ENCODE data around the gene RASSF1.
A peak's percentile ranks its signal among the peaks of the same experiment; 100 is the strongest.
"Not testable (repeated sequence)": the region's sequence is repeated elsewhere in the genome, so short reads cannot be mapped to it uniquely, and the experiment has no call there.

Gene RASSF1

GRCh38 chr3:50323614-50324199 is 16.9 kb downstream of the RASSF1 start:
- DNase-seq (ENCODE audit: low spot score), result no peak

DNA sequence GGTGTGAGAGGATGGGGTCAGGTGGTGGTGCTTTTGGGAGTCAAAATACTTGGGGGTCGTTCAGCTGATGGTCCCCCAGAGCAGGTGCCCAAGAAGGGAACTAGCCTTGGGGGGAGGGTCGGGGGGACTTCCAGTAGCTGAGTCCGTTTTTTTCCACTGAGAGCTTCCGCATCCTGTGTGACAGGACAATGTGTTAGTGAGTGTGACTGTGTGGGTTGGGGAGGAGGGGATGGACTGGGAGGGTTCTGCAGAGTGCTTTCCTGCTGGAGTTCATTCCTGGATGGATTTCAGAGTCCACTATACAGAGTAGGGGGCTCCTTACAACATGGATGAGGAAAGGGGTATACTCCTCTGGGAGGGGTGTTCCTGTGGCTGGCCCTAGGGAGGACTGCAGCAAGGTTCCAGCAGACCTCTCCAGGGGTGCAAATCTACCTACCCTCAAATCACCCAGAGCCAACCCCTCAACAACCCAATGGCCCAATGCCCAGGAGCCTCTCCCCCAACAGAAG is 17.5 kb downstream of the RASSF1 start:
- no peak for DNase-seq (ENCODE audit: low spot score)

DNA sequence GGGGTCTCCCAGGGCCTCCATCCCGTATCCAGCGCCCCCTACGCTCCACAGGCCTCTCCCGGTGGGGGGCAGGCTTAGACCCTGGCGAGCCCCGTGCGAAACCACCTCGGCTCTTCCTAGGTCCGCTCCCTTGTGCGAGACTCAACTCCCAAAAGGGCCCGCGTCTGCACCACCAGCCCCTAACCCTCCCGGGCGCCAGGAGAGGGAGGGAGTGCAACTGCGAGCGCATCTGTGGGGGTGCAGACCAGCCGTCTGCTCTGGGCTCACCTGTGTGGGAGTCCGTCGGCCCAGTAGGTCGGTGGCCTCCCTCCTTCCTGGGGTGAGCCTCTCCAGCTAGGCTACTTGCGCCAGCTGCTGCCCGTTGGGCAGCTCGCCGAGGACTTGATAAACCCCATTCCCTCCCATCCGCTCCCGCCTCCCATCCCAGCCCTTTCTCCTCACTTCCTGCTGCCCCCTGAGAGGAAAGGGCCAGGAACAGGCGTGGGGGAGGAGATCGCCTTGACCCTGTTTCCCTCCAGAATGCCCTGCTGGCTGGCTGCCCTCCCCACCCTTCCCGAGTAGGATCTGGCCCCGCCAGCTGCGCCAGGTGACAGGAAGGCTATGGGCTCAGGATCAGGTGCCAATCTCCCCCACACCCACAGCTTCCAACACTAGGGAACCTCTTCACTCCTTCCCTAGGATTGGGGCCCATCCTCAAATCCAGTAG is 18.1 kb downstream of the RASSF1 start, which contains the start of gene HYAL2:
TSS of gene HYAL2 (minus strand) at position 360 of the 706 bp plus-strand sequence. CDS start 2,256 bp downstream, outside the sequence.
- DNase-seq (ENCODE audit: low spot score), result no peak

DNA sequence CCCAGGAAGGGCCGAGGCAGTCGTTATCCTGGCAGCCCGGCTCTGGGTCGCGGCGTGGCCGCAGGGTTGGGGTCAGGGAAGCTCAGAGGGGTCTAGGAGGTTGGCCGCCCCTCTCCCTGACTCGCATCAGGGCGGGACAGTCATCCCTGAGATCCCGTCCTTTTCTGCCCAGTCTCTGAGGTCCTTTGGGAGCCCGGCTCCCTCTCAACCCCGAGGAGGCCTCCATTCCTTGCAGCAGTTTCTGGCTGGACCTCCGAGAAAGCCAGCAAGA is 18.6 kb downstream of the RASSF1 start:
- DNase-seq (ENCODE audit: low spot score), result no peak

- DNase-seq (ENCODE audit: low spot score), result peak; percentile 90
These were observed 19.1 kb downstream of the RASSF1 start for GRCh38 chr3:50321336-50322114.

DNA sequence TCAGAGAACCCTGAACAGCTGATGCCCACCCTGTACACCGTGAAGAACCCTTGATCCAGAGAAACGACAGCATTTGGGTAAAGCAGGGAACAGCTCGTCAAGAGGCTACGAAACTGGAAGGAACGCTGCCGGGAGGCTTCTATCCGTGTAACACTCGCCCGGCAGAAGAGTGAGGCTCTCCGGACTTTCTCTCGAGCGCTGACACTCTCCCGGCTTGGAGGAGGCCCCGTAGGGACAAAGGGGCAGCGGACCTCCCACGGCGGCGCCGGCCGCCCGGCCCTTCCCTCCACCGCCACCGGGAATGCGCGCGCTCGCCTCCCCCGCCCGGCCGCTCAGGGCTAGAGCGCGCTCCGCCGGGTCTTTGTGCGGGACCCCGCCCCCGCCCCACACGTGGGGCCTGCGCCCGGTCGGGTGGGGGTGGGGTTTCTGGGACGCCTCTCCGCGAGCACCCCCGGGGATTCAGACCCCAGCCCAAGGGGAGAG is 19.7 kb downstream of the RASSF1 start:
- DNase-seq (ENCODE audit: low spot score), result peak; percentile 57

DNA sequence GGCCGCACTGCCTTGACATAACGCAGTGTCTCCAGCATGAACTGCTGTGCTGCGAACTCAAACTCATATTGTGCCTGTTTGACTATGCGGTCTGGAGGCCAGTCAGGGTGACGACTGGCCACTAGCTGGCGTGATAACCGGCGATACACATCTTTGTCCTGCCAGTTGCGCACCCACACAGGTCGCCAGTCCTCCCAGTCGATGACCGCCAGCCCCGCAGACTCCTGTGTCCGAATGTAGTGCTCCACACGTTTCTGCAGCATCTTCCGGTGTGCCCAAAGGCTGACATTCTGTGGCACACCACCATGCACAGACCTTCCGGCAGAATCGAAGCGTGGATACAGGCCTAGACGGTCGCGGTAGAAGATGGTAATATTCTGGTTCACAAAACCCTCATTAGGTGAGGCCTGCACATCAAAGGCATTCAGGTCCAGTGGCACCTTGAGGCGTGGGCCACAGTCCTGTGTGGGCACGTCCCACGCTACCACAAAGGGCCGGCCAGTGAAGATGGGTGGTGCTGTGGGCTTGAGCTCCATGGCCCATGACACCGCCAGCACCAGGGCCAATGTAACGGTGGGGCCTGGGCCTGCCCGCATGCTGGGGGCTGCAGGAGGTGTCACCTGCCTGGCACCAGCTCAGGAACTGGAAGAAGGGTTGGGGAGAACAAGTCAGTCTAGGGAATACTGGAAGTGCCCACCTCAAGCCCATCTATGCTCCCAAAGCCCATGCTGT is 20.6 kb downstream of the RASSF1 start:
- no peak for DNase-seq (ENCODE audit: low spot score)

DNA sequence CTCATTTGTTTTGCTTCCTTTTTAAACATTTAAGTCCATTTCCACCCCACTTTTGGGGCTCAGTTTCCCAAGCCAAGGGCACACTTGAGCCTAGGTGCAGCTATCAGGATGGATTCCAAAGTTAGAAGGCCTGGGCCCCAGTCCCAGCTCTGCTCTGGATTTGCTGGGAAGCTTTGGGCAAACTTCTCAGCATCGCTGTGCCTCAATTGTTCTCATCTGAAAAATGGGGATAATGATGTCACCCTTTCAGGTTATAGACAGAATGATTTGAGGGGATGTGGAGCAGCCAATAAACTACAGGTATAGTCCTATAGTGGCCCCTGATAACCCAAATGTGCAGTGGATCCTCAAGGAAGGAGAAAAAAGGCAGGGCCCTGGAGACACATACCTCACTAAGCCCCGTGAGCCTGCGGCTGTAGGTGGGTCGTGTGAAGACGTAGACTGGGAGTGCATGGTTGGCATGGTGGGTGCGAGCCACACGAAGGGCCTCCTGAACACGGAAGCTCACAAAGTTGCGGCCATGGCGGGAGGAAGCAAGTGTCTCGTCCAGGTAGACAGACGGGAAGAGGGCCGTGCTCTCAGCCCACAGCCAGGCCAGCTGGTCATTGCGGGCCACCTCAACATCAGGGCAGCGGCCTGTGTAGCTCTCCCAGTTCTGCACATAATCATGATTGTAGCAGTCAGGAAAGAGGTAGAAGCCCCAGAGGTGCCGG is 21.3 kb downstream of the RASSF1 start:
- no peak for DNase-seq (ENCODE audit: low spot score)

GRCh38 chr3:50318615-50319014 is 22.0 kb downstream of the RASSF1 start:
- no peak for DNase-seq (ENCODE audit: low spot score)

DNA sequence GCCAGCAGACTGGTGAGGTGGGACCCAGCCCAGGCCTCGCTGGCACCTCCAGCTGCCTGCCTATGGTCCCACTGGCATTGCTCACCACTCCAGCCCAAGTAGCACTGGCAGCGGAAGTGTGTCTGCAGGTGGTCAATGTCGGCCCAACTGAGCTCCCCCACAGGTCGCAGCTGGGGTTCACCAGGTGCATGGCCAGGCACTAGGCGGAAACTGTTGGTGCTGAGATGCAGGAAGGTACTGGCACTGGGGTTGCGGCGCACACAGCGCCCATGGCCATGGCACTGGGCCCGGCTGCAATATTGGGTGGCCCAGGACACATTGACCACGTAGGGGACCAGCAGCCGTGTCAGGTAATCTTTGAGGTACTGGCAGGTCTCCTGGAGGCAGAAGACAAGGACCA is 22.5 kb downstream of the RASSF1 start:
- DNase-seq (ENCODE audit: low spot score), result no peak

- peak; percentile 56 for DNase-seq (ENCODE audit: low spot score)
These were observed 23.3 kb downstream of the RASSF1 start for GRCh38 chr3:50317300-50317699.

GRCh38 chr3:50316657-50317242 is 23.9 kb downstream of the RASSF1 start:
- peak; percentile 88 for DNase-seq (ENCODE audit: low spot score)

DNA sequence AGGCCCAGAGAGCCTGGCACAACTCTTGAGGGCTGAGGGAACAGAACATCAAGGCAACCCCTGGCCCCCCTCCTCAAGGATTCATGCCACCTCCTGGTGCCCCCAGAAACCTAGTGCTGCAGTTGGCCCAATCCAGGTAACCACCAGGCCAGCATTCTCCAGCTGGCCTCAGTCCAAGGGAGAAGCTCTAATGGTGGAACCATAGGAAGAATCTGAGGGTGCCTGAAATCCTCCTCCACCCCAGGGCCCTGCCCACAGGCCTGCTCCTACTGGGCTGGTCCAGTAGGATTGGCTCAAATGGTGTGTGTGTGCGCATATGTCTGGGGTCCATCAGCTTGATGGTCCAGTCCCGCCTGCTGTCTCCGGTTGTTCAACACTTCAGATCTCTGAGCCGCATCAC is 25.8 kb downstream of the RASSF1 start:
- DNase-seq (ENCODE audit: low spot score), result no peak

DNA sequence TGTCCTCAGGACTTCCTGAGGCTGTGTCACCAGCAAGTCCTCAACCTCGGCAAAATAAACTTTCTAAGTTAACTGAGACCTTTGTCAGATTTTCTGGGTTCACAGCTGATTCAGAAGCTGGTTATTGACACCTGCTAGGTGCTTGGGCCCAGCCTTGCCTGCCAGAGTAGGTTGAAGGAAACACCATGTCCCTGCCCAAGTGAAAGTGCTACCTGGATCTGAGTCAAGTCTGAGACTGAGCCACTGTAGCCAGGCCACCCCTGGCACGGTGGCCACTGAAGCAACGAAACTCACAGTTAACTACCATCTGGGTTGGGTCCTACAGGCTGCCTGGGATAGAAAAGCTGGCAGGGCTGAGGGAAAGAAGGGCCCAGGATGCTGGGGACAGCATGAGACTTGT is 26.3 kb downstream of the RASSF1 start:
- DNase-seq (ENCODE audit: low spot score), result no peak

DNA sequence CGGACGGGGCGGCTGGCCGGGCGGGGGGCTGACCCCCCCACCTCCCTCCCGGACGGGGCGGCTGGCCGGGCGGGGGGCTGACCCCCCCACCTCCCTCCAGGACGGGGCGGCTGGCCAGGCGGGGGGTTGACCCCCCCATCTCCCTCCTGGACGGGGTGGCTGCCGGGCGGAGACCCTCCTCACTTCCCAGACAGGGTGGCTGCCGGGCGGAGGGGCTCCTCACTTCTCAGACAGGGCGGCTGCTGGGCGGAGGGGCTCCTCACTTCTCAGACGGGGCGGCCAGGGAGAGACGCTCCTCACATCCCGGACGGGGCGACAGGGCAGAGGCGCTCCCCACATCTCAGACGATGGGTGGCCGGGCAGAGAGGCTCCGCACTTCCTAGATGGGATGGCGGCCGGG is 28.6 kb downstream of the RASSF1 start:
- not testable (repeated sequence) for DNase-seq (ENCODE audit: low spot score)

DNA sequence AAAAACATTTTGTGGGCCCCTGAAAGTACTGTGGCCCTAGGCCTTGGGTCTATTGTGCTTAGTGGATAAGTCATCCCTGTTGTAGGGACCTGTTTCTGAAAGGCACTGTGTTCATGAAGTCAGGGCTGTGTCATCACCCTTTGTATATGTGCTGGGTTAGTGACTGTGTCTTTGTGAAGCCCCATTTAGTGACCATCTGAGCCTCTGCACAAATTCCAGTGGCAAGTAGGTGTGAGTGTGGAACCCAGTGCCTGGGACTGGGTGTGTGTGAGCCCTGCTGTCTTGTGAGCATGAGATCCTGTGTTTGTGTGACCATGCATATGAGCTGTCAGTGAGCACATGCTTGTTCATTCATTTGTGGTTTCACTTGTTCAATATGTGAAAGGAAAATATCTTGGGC is 36.0 kb downstream of the RASSF1 start:
- DNase-seq (ENCODE audit: low spot score), result no peak

DNA sequence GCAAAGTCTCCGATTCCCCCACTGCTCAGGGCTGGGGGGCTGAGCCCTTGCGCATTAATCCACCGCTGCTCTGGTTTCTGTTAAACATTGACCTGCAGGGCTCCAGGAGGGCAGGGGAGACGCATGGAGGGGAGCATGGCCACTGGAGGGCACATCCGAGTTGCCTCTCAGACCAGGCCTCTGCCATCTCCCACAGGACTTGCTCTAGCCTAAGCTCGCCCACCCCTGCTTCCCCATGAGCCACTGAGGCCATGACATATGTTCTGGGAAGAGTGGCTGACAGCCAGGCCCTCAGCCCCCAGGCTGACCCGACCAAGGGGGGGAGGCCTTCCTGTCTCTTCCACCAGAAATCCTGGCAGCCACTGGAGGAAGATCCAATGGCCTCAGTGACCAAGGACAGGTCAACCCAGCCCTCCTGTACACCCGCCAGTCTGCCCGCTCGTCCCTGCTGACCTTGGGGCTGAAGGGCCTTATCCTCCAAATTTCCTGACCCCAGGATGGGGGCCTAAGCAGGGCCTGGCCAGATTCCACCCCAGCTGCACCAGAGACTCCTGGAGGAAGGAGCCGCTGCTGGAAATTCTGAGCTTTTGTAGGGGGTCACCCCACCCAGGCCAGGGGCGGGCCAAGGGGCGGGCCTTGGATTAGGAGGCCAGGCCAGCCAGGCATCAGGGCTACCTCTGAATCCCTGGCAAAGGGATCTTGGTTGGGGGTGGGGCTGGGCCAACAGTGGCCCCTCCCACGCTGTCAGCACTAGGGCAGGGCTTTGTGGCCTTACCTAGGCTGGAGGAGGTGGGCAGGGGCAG is 37.4 kb downstream of the RASSF1 start, which contains the start of gene HYAL1:
TSS of gene HYAL1 (minus strand) at position 562 of the 803 bp plus-strand sequence. CDS start 618 bp downstream, outside the sequence.
- DNase-seq (ENCODE audit: low spot score), result no peak

DNA sequence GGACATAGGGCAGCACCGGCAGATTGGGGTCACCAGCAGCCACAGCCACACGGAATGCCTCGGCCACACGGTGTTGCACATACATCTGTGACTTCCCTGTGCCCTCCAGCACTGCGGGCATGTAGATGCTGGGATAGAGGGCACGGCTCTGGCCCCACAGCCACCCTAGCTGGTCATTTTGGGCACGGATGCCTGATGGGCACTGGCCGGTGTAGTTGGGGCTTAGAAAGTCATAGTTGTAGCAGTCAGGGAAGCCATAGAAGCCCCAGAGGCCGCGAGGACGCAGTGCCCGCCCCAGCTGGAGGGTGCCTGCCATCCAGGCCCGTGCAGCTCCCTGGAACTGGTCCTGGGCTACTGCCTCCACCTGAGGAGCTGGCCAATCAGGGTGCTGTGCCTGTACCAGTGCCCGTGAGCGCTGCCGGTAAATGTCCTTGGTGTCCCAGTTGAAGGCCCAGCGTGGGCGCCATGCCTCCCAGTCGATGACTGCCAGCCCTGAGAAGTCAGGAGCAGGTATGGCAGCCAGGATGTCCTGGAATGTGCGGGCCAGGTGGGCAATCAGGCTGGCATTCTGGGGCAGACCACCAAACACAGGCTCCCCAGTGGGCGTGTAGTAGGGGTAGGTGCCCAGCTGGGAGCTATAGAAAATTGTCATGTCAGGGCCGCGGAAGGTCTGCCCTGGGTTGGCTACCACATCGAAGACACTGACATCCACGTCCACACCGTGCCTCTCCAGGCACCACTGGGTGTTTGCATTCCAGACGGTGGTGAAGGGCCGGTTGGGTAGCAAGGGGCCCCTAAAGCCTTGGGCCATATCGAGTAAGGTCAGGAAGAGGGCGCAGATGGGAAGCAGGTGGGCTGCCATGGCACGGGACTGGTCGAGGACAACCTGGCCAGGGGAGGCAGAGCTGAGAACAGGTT is 38.3 kb downstream of the RASSF1 start:
- DNase-seq (ENCODE audit: low spot score), result no peak

DNA sequence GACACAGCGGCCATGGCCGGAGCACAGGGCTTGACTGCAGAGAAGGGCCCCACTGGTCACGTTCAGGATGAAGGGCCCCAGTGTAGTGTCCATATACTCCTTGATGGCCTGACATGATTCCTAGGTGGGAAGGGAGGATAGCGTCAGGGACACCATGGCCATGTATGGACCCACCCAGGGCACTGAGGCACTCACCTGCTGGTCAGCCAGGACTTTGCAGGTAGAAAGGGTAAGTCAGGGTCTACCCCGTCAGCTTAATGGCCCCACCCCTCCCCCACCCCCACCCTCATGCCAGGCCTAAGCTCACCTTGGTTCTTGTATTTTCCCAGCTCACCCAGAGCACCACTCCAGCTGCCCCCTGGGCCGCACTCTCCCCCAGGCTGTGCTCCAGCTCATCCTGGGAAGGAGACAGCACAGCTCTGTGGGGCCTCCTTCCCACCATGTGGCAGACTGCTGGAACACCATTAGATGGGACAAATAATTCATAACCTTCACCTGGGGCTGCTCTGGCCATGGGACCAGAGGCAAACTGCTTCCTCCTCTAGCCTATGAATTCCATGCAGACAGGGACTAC is 39.9 kb downstream of the RASSF1 start:
- no peak for DNase-seq (ENCODE audit: low spot score)

Measured in LoVo (cell line).